T47D (cell line): Measurements from ENCODE around the gene GK.
"Not testable (repeated sequence)": the region's sequence is repeated elsewhere in the genome, so short reads cannot be mapped to it uniquely, and the experiment has no call there.

Experiments
- DNase-seq, 2 experiments: peaks; one replicate each; pipeline versions ENCODE4 v3.0.0 to v3.0.0-alpha.2; 2011 to 2012; ENCODE audit warnings: low read depth in 1 of 2, low spot score in 1 of 2
- JUND ChIP-seq: IDR thresholded peaks from 2 replicates; pipeline ENCODE4 v1.6.1; 2012; ENCODE audit warnings: low read depth
- in situ Hi-C: cut with HindIII; loops from 2 replicates; pipeline ENCODE4 v1.10.0; 2016; ENCODE audit warnings: low sequenced_read_pairs, low pct_unique_long_range_greater_than_20kb

GK gene

DNA sequence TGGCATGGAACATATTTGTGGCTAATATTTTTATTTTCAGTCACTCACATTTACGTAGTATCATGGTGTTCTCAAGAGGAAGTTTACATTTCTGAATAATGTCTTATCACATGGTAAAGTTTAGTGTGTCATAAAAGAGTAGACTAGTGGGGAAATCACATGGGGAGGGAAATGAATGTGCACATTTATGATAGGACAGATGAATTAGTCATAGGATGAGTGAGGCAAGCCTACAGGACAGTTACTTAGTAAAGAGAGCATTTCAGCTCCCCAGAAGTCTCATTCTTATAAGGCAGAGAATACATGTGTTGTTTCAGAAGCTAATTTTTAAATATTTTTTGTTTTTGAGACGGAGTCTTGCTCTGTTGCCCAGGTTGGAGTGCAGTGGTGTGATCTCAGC, 6.2 kb downstream of the GK start:
- in situ Hi-C loops: no loop called here
- no peak for TF ChIP-seq JUND
- DNase-seq: no peak

DNA sequence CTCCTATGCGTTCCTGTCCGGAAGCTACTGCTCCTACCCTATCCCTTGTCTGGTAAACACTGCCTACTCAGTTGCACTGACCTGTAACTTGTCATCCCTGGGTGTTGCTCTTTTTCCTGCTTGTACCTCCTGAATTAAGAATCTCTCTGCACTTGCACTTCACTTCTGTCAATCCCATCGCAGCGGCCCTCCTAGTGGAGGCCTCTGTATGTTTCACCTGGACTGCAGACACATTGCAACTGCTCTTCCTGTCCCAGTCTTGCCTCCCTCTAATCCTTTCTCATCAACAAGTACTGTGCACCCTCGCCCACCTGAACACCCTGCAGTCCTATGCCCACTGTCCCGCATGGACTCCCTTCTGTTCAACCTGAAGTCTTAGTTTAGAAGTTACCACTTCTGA, 8.0 kb downstream of the GK start:
- in situ Hi-C loops: no loop called here
- no peak for TF ChIP-seq JUND
- DNase-seq: no peak

DNA sequence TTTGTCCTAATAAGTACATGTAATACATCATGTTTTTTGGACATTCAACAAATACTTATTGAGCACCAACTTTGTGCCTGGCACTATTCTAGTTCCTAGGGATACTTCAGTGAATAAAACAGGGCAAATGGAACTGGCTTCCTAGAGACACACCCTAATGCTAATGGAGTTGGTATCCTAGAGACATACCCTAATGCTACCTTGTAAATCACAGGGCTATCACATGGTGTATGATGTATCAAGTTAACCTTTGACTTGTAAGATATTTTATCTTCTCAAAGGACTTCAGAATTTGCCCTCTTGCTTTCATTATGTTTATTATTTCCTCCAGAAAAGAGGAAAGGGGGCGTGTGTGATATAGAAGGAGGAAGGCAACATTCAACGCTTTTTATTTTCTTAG, 10.1 kb downstream of the GK start:
- no peak for DNase-seq
- in situ Hi-C loops: no loop called here
- TF ChIP-seq JUND: no peak

DNA sequence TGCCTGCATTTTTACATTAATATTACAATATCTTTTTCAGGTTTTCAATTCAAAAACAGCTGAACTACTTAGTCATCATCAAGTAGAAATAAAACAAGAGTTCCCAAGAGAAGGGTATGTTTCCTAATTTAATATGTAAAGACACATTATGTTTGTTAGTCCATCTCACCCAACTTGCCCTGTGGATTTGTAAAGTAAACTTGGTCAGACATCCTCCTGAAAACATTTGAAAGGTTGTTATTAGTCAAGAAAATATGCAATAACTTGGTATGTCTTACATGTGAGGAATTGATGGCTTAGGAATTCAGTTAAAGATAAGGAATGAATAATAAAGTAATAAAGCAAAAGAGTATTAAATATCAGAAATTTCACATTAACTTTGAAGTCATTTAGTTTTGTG, 12.2 kb downstream of the GK start:
- no peak for DNase-seq
- in situ Hi-C loops: no loop called here
- TF ChIP-seq JUND: no peak

DNA sequence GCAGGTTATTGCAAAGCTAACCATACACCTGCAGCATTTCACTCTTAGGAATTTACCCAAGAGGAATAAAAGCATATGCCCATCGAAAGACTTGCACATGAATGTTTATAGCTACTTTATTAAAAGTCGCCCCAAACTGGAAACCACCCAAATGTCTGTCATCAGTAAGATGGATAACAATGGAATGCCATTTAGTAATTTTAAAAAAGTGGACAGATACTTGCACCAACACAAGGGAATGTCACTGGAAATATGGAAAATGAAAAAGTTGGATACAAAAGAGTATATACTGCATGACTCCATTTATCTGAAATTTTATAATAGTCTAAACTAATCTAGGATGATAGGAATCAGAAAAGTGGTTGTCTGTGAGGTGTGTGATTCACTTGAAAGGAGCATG, 12.9 kb downstream of the GK start:
- in situ Hi-C loops: no loop called here
- TF ChIP-seq JUND: no peak

DNA sequence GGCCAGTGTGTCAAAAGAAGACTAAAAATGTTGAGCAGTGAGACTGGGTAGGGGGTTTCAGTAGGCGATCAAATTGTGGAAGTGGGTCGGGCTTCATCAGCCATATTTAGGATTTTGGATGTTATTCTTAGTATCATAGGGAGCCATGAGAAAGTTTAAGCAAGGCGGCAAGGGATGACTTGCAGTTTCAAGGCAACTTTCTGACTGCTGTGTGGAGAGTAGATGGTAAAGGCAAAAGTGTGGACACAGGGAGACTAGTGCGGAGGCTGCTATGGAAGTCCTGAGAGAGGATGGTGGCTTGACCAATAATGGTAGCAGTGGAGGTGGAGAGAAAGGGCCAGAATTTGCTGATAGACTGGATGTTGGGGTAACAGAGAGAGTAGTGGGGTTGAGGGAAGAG, 15.4 kb downstream of the GK start:
- no peak for DNase-seq
- in situ Hi-C loops: no loop called here
- no peak for TF ChIP-seq JUND

More for the DNA sequence above, 12.9 kb downstream of the GK start:
- no peak for DNase-seq

DNA sequence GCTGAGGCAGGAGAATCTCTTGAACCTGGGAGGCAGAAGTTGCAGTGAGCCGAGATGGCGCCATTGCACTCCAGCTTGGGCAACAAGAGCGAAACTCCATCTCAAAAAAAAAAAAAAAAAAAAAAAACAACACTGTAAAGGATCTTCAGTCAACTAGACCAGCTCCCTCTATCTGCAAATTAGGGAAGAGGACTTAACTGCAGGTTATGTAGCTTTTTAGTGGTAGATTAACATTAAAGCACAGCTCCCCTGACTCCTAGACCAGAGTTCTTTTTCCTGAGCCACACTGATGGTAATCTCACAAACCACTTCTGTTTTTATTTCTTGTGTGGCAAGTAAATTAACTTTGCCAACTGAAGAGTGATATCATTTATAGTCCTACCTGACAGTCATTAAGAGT, 18.0 kb downstream of the GK start:
- DNase-seq, in situ Hi-C loops: not testable (repeated sequence)

DNA sequence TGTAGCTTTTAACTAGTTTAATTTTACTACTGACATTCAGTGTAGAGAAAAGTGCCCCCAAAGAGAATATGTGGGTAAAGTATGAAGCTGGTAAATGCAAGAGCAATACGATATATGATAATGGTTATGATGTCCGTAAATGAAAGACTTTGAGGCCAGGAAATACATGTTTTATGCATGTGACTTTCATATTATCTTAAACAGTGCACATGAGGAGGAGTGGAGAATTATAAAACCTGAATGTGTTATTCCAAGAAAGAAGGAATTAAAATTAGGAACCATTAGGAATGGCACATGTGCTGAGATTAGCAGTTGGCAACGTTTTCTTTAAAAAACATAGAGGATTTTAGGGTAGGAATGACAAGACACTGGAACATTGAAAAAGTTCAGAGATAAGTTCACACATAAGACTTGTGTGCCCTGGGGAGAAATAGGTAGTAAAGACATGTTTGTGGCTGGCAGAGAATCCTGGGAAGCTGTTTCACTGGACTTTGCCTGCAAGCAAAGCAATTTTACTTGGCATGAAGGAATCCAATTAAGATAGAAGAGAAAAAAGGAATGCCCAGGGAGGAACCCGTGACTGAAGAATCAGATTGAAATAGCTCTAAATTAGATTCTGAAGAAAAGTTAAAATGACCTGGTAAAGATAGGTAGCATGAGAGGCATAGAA, 20.0 kb downstream of the GK start:
- DNase-seq: no peak
- in situ Hi-C loops: no loop called here
- no peak for TF ChIP-seq JUND

DNA sequence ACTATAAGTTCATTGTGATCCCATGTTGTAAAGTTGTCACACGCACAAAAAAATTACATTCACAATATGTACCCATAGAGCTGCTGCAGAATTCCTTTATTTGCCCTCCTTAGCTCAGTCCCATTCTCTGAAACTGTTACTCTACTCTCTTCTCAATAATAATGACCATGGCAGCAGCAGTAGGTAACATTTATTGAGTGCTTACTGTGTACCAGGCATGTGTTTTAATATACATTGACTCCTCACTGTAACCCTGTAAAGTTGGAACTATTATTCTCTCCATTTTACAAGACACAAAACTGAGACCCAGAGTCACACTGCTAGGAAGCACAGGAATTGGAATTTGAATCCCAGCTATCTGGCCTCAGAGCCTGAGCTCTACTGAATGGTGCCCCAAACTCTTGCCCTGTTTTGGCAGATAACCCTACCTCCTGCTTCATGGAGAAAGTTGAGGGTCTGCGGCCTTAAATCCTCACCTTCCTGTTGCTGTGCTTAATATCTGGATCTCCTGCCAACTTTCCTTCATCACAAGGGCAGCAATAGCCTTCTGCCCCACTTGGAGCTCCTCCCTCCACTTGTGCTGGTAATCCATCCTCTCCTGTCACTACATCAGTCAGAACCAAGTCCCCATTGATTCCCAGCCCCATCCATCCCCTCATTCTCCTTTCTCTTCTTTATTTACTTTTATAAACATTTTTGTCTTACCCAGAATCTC, 20.8 kb downstream of the GK start:
- no peak for DNase-seq
- in situ Hi-C loops: no loop called here
- TF ChIP-seq JUND: no peak

DNA sequence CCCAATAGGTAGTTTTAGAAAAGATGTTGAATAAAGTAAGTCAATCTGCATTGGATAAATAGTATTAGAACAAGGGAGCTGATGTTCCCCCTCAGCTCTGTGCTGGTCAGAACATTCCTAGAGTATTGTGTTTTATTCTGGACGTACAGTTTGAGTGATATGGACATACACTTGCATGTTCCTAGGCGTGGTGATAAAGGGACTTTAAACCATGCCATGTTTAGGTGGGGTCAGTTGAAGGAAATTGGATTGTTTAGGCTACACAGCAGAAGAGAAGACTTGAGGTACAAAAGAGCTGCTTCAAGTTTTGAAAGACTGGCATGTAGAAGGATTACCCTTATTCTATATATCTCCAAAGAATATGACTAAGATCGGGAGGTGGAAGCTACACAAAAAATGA, 21.6 kb downstream of the GK start:
- in situ Hi-C loops: no loop called here
- TF ChIP-seq JUND: no peak
- DNase-seq: no peak

DNA sequence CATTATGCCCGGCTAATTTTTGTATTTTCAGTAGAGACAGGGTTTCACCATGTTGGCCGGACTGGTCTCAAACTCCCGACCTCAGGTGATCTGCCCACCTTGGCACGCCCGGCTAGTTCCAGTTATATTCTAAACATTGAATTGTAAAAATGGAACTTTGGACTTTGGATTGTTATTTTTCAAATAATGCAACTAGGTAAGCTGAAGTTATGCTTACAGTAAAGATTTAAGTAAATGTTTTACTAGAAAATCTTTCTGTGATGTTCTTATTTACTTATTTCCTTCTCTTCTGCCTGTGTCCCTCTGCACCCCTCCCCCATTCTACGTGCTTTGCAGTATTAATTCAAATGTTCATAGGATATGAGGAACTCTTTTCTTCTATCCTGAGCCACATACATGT, 26.1 kb downstream of the GK start:
- no peak for TF ChIP-seq JUND
- in situ Hi-C loops: no loop called here
- DNase-seq: no peak

DNA sequence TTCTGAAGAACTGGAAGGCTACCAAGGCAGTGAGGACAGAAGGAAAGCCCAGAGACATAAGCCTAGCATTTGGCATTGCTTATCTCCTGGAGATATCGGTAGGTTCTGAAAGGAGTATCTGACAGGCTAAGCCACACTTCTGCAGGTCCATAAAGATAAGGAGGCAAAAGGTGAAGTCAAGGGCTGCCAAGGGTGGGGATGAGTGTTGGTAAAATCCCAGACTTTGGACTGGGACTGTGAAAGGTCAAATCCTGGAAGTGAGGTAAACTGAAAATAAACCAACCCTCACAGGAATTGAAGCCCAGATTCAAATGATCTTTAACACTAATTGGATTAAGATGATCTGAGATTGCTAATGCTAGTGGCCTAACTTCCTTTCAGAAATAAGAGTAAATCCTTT, 27.4 kb downstream of the GK start:
- in situ Hi-C loops: no loop called here
- TF ChIP-seq JUND: no peak
- no peak for DNase-seq

DNA sequence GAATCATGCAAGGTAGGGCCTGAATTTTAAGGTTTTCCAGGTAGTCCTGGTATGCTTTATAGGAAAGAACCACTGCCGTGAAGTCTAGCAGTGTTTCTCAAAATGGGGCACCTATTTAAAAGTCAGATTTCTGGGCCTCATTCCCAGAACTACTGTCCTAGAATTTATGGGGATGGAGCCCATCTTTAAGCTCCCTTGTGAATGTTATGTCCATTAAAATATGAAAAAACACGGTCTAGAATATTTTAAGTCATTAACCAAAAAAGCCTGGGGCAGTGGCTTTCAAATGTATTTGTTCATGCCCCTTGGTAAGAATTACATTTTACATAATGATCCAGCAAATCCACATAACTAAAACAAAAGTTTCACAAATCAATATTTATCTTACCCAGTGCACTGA, 35.4 kb downstream of the GK start:
- TF ChIP-seq JUND: no peak
- no peak for DNase-seq
- in situ Hi-C loops: no loop called here

DNA sequence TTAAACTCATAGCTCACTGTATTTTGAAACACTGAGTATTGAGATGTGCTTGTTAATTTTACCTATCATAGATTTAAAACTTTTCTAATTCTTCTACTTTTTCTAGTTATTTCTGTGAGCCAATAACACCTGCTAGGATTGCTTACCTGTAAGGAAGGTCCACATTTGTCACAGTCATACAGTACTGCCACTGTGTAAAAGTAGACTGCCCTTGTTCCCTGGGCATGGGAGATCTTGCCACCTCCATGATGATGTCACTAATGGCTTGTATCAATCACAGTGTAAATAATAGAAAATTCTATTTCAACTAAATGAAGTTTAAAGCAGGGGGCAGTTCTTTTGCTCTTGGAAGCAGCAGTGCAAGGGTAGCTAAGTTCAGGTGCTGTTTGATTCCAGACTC, 35.9 kb downstream of the GK start:
- TF ChIP-seq JUND: no peak
- in situ Hi-C loops: no loop called here
- no peak for DNase-seq
